Kidney (tissue), 14 donors: ENCODE measurements around the gene PHETA2. TPM values are rescaled to one million over a fixed set of nuclear protein-coding genes. Genes with fewer than 3 reads are reported as not detected.
A peak's percentile ranks its signal among the peaks of the same experiment; 100 is the strongest.

Experiments used
- DNase-seq, 5 donors: peaks; one replicate each; pipeline ENCODE4 v3.0.0-alpha.2; 2013 to 2020
- FAIRE-seq: peaks from 2 replicates; lab custom pipeline; 2012; peaks lifted over from hg19 to GRCh38; lab: Jason Lieb, UNC
- H3K27ac ChIP-seq, 2 donors: one replicate each; pipeline ENCODE4 v1.7.0; 2013; ENCODE audit warnings: low read depth in 2 of 2, low read length in 2 of 2, inconsistent platforms in 1 of 2
- H3K27me3 ChIP-seq: one replicate; pipeline ENCODE4 v1.7.1; 2013; ENCODE audit warnings: low read length, inconsistent platforms; ENCODE audit not compliant: control insufficient read depth, insufficient read depth
- H3K36me3 ChIP-seq, 3 donors: one replicate each; pipeline versions ENCODE4 v1.7.0 to v1.7.1; 2013; ENCODE audit warnings: low read length in 3 of 3, control low read depth in 1 of 3, inconsistent platforms in 1 of 3; ENCODE audit not compliant: insufficient read depth in 3 of 3, control insufficient read depth in 2 of 3
- H3K4me1 ChIP-seq, 3 donors: one replicate each; pipeline versions ENCODE4 v1.7.0 to v1.7.1; 2013; ENCODE audit warnings: low read length in 3 of 3, inconsistent platforms in 1 of 3, low read depth in 1 of 3; ENCODE audit not compliant: control insufficient read depth in 2 of 3, insufficient read depth in 2 of 3
- H3K4me3 ChIP-seq, 3 donors: one replicate each; pipeline versions ENCODE4 v1.7.0 to v1.8.1; 2013; ENCODE audit warnings: low read length in 3 of 3, control low read depth in 1 of 3, inconsistent platforms in 1 of 3
- H3K9ac ChIP-seq, 3 donors: one replicate each; pipeline versions ENCODE4 v1.7.0 to v1.7.1; 2013; ENCODE audit warnings: low read length in 3 of 3, control low read depth in 1 of 3, inconsistent platforms in 1 of 3
- H3K9me3 ChIP-seq, 3 donors: one replicate each; pipeline versions ENCODE4 v1.7.0 to v1.7.1; 2013; ENCODE audit warnings: low read length in 3 of 3, control low read depth in 1 of 3, inconsistent platforms in 1 of 3; ENCODE audit not compliant: control insufficient read depth in 2 of 3, insufficient read depth in 1 of 3
- CTCF ChIP-seq: IDR thresholded peaks from 3 replicates; pipeline ENCODE4 v1.5.1; 2012; ENCODE audit warnings: mild to moderate bottlenecking, moderate library complexity, borderline replicate concordance; ENCODE audit not compliant: insufficient read depth; ENCODE audit errors: extremely low read depth
- intact Hi-C: fragments of 100-400 bp; cut with DNase I; formaldehyde crosslinking; loops from one replicate; pipeline ENCODE4 v1.11.1; 2022
- polyA plus RNA-seq: library from polyadenylated mRNA; stranded (reverse); fragments of 350-450 nt; fragmentation: Illumina TruSeq; extraction: RNeasy Lipid Tissue Mini Kit (QIAGEN cat#74804); gene quantifications from one replicate; pipeline ENCODE4 v1.2.3, GENCODE V29; 2014; ENCODE audit warnings: low read depth, low replicate concordance; ENCODE audit not compliant: insufficient read depth
- total RNA-seq: library from RNA; stranded (reverse); fragmentation: NEBNext Ultra II Directional; extraction: Animal tissue kit (Norgen Biotek cat#: 25700); gene quantifications from one replicate; pipeline ENCODE4 v1.2.1, GENCODE V29; 2021
- donor health status: control.
- donor health status: control.
- donor health status: control.
- donor health status: control.
- donor health status: control.
- donor health status: DM: yes; HTN: yes; CAD: no.
- donor health status: Normal renal cell carcinoma (clear cell type).

The PHETA2 gene
- total and polyA plus RNA-seq, 2 donors from 2014 or later: 6.3 to 10.4 TPM

GRCh38 chr22:42056757-42057511, 17.1 kb upstream of the PHETA2 start:
- H3K4me1 ChIP-seq: no peaks in the 10 kb centered on the region
- H3K27me3 ChIP-seq: no peaks in the 10 kb centered on the region
- no peak for FAIRE-seq
- intact Hi-C loops: no loop called here
- H3K27ac ChIP-seq: no peak overlapping the region
- no peak for TF ChIP-seq CTCF
- no peak overlapping the region for H3K4me3 ChIP-seq
- H3K9me3 ChIP-seq: peaks cover 0 to 9% (median 0%) of the 10 kb centered on the region in 3 donors
- H3K9ac ChIP-seq: no peak overlapping the region
- DNase-seq: no peak
- H3K36me3 ChIP-seq: peaks cover 0 to 18% (median 6%) of the 10 kb centered on the region in 3 donors

GRCh38 chr22:42060489-42060888, 13.6 kb upstream of the PHETA2 start:
- peak in 1 of 5 donors; percentile 27 for DNase-seq
- H3K27ac ChIP-seq: no peak overlapping the region
- H3K4me1 ChIP-seq: peaks cover 0 to 5% (median 4%) of the 10 kb centered on the region in 3 donors
- H3K4me3 ChIP-seq: no peak overlapping the region
- TF ChIP-seq CTCF: no peak
- peaks cover 0 to 9% (median 0%) of the 10 kb centered on the region in 3 donors for H3K9me3 ChIP-seq
- no peaks in the 10 kb centered on the region for H3K27me3 ChIP-seq
- no peak overlapping the region for H3K9ac ChIP-seq
- FAIRE-seq: no peak
- H3K36me3 ChIP-seq: peaks cover 0 to 18% (median 12%) of the 10 kb centered on the region in 3 donors
- intact Hi-C loops: no loop called here

DNA sequence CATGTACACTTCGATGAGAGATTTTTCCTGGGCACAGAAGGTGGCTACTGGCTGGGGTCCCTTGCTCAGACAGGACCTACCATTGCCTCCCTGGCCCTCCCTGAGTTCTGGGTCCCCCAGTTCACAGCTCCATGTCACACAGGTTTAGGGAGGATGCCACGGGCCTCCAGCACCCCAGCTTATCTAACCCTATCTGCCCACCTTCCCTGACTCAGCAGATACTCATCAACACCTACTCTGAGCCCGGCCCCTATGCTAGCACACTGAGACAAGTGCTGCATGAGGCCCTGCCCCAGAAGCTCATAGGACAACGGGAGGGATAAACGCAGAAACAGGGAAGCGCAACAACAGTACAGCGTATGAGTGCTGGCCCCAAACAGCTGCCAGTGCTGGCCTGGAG, 13.0 kb upstream of the PHETA2 start:
- intact Hi-C loops: no loop called here
- FAIRE-seq (no peak), DNase-seq (peak in 1 of 5 donors; percentile 41)
- Histone ChIP-seq H3K27me3 (no peaks in the 10 kb centered on the region), H3K36me3 (peaks cover 0 to 18% (median 12%) of the 10 kb centered on the region in 3 donors), H3K9me3 (peaks cover 0 to 9% (median 0%) of the 10 kb centered on the region in 3 donors), H3K9ac (no peak overlapping the region), H3K4me1 (peaks cover 0 to 6% (median 4%) of the 10 kb centered on the region in 3 donors), H3K4me3 (no peak overlapping the region), H3K27ac (no peak overlapping the region)
- TF ChIP-seq CTCF: no peak
